Measurements from ENCODE around the gene TMC3.

GRCh38 chr15:81362790-81363189 is 11.2 kb downstream of the TMC3 start:
- TF ChIP-seq POLR2AphosphoS5 (IDR thresholded peaks at IDR 0.05; ENCODE audit: borderline replicate concordance, low read depth, low read length) (no peak), EZH2 (IDR thresholded peaks at IDR 0.05) (no peak), FOXP2 (optimal IDR thresholded peaks at IDR 0.05; ENCODE audit: control extremely low read depth, extremely low read length, insufficient read depth) (no peak)

Data from SK-N-MC (cell line).